ENCODE measurements around the gene CHMP4A.

- TF ChIP-seq SIN3A (IDR thresholded peaks at IDR 0.05; ENCODE audit: low read depth): no peak
- no peak for TF ChIP-seq CTCF (IDR thresholded peaks at IDR 0.05 in 2 of 3, conservative IDR thresholded peaks at IDR 0.05 in 1 of 3; ENCODE audit: borderline replicate concordance in 1 of 3, insufficient read depth in 1 of 3, low read depth in 2 of 3, low read length in 2 of 3)
- TF ChIP-seq EZH2 (IDR thresholded peaks at IDR 0.05): no peak
Measured at GRCh38 chr14:24189460-24189859, 23.8 kb downstream of the CHMP4A start.

Measured in HCT116 (cell line).